Activated CD8-positive, alpha-beta T cell treated with anti-CD3 and anti-CD28 coated beads, Interleukin-2, amount 10 ng/mL, durations not matched to agents 7 days and 5 days (primary cell): ENCODE results near the gene MVB12A. TPM values are rescaled to one million over a fixed set of nuclear protein-coding genes. Genes with fewer than 3 reads are reported as not detected.

ENCODE experiments used
- ATAC-seq: fragments of 150-1000 bp; cut with Tn5 transposase; one replicate; pipeline ENCODE4 v1.10.0; 2021; ENCODE audit warnings: moderate library complexity
- CTCF ChIA-PET: fragments of 350-600 bp; sonication (Branson Sonifier 250); formaldehyde crosslinking; loops from one replicate; lab custom pipeline; 2021; ENCODE audit warnings: antibody characterized with exemption; lab: Charles Lee
- POLR2A ChIA-PET: fragments of 350-600 bp; sonication (Branson Sonifier 250); formaldehyde crosslinking; loops from one replicate; lab custom pipeline; 2021; ENCODE audit warnings: antibody characterized with exemption; lab: Charles Lee
- DNase-seq: peaks from one replicate; pipeline ENCODE4 v3.0.0-alpha.2; 2020
- H3K27ac Mint-ChIP-seq: one replicate; pipeline ENCODE4 v1.8.0; 2021; ENCODE audit warnings: mild to moderate bottlenecking, mixed read lengths
- H3K27me3 Mint-ChIP-seq: one replicate; pipeline ENCODE4 v1.8.0; 2021; ENCODE audit warnings: low read depth, mixed read lengths
- H3K36me3 Mint-ChIP-seq: one replicate; pipeline ENCODE4 v1.8.0; 2021; ENCODE audit warnings: low read depth, mixed read lengths
- H3K4me1 Mint-ChIP-seq: one replicate; pipeline ENCODE4 v1.8.0; 2021; ENCODE audit warnings: low read depth, mixed read lengths
- H3K4me3 Mint-ChIP-seq: one replicate; pipeline ENCODE4 v1.8.0; 2021; ENCODE audit warnings: mild to moderate bottlenecking, mixed read lengths
- H3K9me3 Mint-ChIP-seq: one replicate; pipeline ENCODE4 v1.8.0; 2022; ENCODE audit warnings: mixed read lengths; ENCODE audit not compliant: insufficient read depth
- total RNA-seq, 2 experiments: library from RNA; stranded (reverse); gene quantifications; one replicate each; pipeline ENCODE4 v1.2.3, GENCODE V29; 2021

The MVB12A gene
- total RNA-seq, 2 experiments from 2014 or later: 36.6 to 40.3 TPM

DNA sequence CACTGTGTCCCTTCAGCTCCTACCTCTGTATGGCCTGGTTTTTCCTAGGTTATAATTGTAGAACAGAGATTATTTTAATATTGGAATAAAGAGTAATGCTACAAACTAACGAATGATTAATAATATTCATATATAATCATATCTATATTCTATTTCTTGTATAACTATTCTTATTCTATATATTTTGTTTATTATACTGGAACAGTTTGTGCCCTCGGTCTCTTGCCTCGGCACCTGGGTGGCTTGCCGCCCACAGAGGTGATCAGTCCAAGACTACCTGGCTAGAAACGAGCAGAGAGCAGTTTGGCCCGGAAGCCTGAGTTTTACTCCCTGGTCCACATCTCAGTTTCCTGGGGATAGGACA, 46.6 kb downstream of the MVB12A start:
- no peak for DNase-seq
- Mint-ChIP-seq H3K27ac (no peak overlapping the region), H3K27me3 (peaks cover 5% of the 10 kb centered on the region), H3K4me3 (no peak overlapping the region), H3K4me1 (peaks cover 26% of the 10 kb centered on the region), H3K9me3 (no peaks in the 10 kb centered on the region), H3K36me3 (no peaks in the 10 kb centered on the region)
- ATAC-seq: no peak
- POLR2A ChIA-PET: no interaction called here
- CTCF ChIA-PET: interaction anchor here (0.9 to 2.7 kb wide), 14 partner anchors 11 to 176 kb away, joined by 3 to 29 read pairs (median 4); partner anchors contain the start of genes CCDC194 and MVB12A

DNA sequence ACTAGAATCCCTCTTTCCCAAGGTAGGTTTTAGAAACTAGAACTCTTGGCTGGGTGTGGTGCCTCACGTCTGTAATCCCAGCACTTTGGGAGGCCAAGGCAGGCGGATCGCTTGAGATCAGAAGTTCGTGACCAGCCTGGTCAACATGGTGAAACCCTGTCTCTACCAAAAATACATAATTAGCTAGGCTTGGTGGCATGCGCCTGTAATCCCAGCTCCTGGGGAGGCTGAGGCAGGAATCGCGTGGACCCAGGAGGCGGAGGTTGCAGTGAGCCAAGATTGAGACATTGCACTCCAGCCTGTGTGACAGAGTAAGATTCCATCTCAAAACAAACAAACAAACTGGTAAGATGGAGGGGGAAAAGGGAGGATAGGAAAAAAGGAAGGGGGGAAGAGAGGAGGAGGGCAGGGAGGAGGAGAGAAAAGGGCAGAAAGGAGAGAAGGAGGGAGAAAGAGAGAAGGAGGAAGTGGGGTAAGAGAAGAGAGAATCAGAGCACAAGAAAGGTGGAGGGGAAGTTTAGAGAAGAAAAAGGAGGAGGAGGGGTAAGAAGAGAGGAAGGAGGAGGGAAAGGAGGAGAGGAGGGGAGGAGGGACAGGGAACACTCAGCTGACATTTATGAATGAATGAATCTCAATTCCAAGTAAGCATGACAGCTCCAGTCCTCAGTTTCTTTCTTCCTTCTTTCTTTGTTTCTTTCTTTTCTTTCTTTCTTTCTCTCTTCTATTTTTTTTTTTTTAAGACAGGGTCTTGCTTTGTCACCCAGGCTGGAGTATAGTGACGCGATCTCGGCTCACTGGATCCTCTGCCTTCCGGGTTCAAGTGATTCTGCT, 47.8 kb downstream of the MVB12A start:
- CTCF ChIA-PET: interaction anchor here (1.4 to 2.0 kb wide), 2 partner anchors 27 to 78 kb away, joined by 7 to 8 read pairs; no protein-coding TSS in a partner anchor
- peaks cover 34% of the 10 kb centered on the region for H3K4me1 Mint-ChIP-seq
- H3K27me3 Mint-ChIP-seq: peaks cover 5% of the 10 kb centered on the region
- no peak overlapping the region for H3K4me3 Mint-ChIP-seq
- H3K27ac Mint-ChIP-seq: no peak overlapping the region
- ATAC-seq (no peak), DNase-seq (no peak)
- POLR2A ChIA-PET: no interaction called here
- no peaks in the 10 kb centered on the region for H3K9me3 Mint-ChIP-seq
- no peaks in the 10 kb centered on the region for H3K36me3 Mint-ChIP-seq

DNA sequence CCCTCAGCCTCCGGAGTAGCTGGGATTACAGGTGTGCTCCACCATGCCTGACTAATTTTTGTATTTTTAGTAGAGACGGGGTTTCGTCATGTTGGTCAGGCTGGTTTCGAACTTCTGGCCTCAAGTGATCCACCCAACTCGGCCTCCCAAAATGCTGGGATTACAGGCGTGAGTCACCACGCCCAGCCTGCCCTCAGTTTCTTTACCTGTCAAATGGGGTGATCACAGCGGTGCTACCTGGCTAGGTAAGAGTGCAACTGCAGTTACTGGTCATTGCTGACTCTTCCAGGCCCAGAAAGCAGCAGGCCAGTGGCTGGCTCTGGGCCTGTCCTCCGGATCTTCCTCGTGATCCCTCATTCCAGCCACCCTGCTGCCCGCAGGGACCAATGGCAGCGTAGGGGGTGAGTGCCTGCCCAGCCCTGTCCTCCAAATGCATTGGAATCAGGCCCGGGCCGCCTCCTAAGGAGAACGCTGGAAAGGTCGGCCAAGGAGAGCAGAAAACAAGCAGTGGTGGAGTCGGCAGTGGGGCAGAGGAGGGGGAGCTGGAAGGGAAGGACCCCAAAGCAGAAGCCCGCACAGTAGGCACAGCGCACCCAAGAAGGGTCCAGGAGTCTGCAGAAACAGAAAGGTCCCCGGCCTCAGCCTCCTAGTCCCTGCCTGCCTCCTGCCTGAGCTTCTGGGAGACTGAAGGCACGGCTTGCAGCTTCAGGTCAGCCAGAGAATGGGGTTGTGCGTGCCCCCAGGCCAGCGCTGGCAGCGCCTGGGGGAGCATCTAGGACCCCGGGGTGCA, 48.6 kb downstream of the MVB12A start:
- Mint-ChIP-seq H3K9me3 (no peaks in the 10 kb centered on the region), H3K27ac (no peak overlapping the region), H3K4me3 (peak overlapping the region; percentile 85), H3K27me3 (peaks cover 5% of the 10 kb centered on the region), H3K4me1 (peaks cover 42% of the 10 kb centered on the region), H3K36me3 (no peaks in the 10 kb centered on the region)
- ATAC-seq (no peak), DNase-seq (no peak)
- ChIA-PET POLR2A (interaction anchor here (1.2 kb wide), 1 partner anchor 62 kb away, joined by 6 read pairs; the partner anchor contains the start of gene BST2), CTCF (interaction anchor here (1.1 to 2.0 kb wide), 2 partner anchors 27 to 28 kb away, joined by 3 to 7 read pairs; no protein-coding TSS in a partner anchor)

DNA sequence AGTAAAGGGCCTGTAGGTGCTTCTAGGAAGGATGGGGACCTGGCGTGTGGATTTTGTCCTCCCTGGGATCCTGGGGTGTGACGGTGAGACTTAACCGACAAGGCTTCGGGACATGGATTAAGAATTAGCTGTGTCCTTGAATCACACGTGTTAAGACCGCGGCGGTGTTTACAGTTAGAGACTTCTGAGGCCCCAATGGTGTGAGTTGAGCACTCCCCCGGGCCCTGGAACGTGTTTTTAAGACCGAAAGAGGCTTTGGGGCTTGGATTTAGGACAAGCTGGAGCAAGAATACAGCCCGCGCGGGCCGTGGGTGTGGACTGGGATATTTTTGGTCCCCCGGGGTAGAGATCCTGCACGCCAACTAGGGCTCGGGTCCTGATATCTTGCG, 49.2 kb downstream of the MVB12A start:
- Mint-ChIP-seq H3K27me3 (peaks cover 5% of the 10 kb centered on the region), H3K4me1 (peaks cover 47% of the 10 kb centered on the region), H3K9me3 (no peaks in the 10 kb centered on the region), H3K36me3 (no peaks in the 10 kb centered on the region), H3K4me3 (peak overlapping the region; percentile 85), H3K27ac (no peak overlapping the region)
- no peak for ATAC-seq
- POLR2A ChIA-PET: interaction anchor here (1.2 kb wide), 1 partner anchor 63 kb away, joined by 6 read pairs; the partner anchor contains the start of gene BST2
- no peak for DNase-seq
- CTCF ChIA-PET: interaction anchor here (1.1 to 2.0 kb wide), 2 partner anchors 26 to 28 kb away, joined by 3 to 7 read pairs; no protein-coding TSS in a partner anchor

DNA sequence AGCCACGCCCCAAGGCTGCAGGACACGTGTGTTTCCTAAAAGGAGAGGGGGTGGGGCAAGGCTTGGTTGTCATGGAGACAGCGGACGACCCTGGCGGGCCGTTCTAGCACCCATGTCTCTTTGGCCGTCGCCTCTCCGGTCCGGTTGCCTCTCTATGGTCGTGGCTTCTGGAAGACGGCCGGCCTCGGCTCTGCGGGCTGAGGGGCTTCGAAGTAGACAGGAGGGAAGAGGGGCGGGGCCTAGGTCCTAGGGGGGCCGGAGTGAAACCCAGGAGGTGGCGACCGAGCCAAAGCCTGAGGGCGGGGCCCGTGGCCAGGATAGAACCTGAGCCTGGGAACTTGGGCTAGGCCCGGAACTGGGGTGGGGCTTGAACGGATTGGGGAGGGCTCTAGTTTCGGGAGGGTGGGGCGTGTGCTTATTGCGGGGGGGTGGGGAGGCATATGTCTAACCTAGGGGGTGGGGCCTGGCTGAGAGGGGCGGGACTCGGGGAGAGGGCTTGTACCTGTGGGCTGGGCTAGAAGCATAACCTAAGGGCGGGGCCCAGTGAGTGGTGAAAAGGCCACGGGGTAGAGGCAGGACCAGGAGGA, 49.7 kb downstream of the MVB12A start:
- peak; percentile 82 for ATAC-seq
- peaks cover 5% of the 10 kb centered on the region for H3K27me3 Mint-ChIP-seq
- peak; percentile 97 for DNase-seq
- H3K9me3 Mint-ChIP-seq: no peaks in the 10 kb centered on the region
- H3K27ac Mint-ChIP-seq: peak overlapping the region; percentile 90
- H3K36me3 Mint-ChIP-seq: no peaks in the 10 kb centered on the region
- H3K4me3 Mint-ChIP-seq: peak overlapping the region; percentile 85
- H3K4me1 Mint-ChIP-seq: peaks cover 47% of the 10 kb centered on the region
- CTCF ChIA-PET: interaction anchor here (1.1 to 5.2 kb wide), 3 partner anchors 26 to 29 kb away, joined by 3 to 49 read pairs (median 7); no protein-coding TSS in a partner anchor
- POLR2A ChIA-PET: interaction anchor here (1.2 kb wide), 1 partner anchor 64 kb away, joined by 6 read pairs; the partner anchor contains the start of gene BST2

DNA sequence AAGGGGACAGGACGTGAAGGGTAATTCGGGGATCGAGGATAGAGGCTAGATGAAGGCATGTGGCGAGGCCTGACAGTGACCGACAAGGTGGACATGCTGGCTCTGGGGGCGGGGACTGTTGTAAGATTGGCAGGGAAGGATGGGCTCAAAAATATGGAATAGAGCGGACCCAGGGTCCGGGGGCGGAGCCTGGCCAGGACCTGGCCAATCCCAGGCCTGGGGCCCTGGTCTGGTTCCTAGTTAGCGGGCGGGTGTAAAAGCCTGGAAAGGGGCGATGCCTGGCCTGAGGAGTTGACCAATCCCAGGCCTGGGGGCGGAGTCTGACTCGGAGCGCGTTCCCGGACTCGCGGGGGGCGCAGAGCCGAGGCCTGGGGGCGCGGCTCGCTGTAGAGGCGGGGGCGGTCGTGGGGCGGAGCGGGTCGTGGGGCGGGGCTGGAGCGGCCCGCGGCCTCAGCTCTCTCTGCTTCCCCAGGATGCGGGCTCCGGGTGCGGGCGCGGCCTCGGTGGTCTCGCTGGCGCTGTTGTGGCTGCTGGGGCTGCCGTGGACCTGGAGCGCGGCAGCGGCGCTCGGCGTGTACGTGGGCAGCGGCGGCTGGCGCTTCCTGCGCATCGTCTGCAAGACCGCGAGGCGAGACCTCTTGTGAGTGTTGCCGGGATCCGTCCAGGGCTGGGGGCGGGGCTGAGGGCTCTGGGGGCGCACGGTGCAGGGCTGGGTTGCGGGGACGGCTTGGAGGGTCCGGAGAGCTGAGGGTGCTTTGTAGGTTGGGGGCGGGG, 50.4 kb downstream of the MVB12A start, which contains the start of gene SLC27A1:
SLC27A1 (plus strand) TSS at position 457 of the 774 bp plus-strand sequence; CDS start at position 474, 17 bp downstream.
- H3K4me1 Mint-ChIP-seq: peaks cover 47% of the 10 kb centered on the region
- H3K27me3 Mint-ChIP-seq: peaks cover 5% of the 10 kb centered on the region
- H3K4me3 Mint-ChIP-seq: peak within 1 kb of the TSS; percentile 85
- ATAC-seq: peak; percentile 91
- H3K9me3 Mint-ChIP-seq: no peaks in the 10 kb centered on the region
- H3K27ac Mint-ChIP-seq: peak within 1 kb of the TSS; percentile 90
- H3K36me3 Mint-ChIP-seq: no peaks in the 10 kb centered on the region
- peak; percentile 95 for DNase-seq
- ChIA-PET CTCF (interaction anchor here (1.4 to 5.2 kb wide), 2 partner anchors 24 to 26 kb away, joined by 3 to 49 read pairs; no protein-coding TSS in a partner anchor), POLR2A (no interaction called here)

DNA sequence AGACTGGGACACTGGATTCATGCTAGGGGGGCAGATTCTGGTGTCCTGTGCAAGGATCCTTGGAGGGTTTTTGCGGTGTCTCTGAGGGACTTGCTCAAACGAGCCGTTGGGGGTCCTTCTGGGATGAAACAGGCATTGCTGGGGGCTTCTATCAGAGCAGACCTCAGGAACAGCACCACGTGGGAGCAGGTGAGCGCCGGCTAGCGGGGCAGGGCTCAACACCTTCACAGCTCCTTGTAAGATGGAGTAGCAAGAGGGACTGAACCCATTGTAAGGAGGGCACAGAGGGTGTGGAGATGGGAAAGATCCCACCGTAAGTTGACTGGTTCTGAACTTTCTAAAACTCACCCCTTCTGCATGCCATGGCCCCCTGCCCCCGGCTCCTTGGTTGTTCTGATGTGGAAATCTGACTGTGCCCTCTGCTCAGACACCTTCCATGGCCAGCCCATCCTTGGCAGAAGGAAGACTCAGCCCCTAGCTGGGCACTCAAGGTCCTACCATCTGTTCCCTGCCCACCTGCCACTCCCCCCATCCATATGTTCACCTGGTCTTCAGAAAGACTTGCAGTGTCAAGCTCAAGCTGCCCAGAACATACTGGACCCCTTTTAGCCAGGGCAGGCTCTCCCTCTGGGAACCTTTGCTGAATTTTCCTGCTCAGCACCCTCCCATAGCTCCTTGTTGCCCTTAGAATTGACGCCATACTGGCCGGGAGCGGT, 51.7 kb downstream of the MVB12A start:
- ChIA-PET CTCF (interaction anchor here (0.9 to 5.2 kb wide), 5 partner anchors 21 to 52 kb away, joined by 3 to 49 read pairs (median 3); no protein-coding TSS in a partner anchor), POLR2A (interaction anchor here (0.6 to 1.2 kb wide), 3 partner anchors 9 to 24 kb away, joined by 3 read pairs; no protein-coding TSS in a partner anchor)
- peak overlapping the region; percentile 85 for H3K4me3 Mint-ChIP-seq
- ATAC-seq: no peak
- H3K9me3 Mint-ChIP-seq: no peaks in the 10 kb centered on the region
- no peaks in the 10 kb centered on the region for H3K36me3 Mint-ChIP-seq
- DNase-seq: no peak
- peaks cover 5% of the 10 kb centered on the region for H3K27me3 Mint-ChIP-seq
- H3K27ac Mint-ChIP-seq: peak overlapping the region; percentile 68
- peaks cover 42% of the 10 kb centered on the region for H3K4me1 Mint-ChIP-seq

DNA sequence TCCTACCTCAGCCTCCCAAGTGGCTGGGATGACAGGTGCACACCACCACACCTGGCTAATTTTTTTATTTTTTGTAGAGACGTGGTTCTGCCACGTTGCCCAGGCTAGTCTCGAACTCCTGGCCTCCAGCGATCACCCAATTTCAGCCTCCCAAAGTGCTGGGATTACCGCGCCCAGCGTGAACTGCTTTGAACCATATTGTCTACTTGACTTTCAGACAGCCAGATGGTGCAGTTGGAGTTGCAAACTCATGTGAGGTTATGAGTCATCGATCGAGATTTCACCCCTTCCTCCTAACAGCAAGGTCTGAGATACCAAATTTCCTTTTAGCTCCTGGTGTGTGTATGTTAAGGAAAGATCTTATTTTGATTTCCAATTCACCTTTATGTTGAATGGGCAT, 53.2 kb downstream of the MVB12A start:
- Mint-ChIP-seq H3K4me3 (no peak overlapping the region), H3K27ac (no peak overlapping the region), H3K4me1 (peaks cover 42% of the 10 kb centered on the region), H3K27me3 (peaks cover 5% of the 10 kb centered on the region), H3K36me3 (no peaks in the 10 kb centered on the region), H3K9me3 (no peaks in the 10 kb centered on the region)
- ChIA-PET POLR2A (interaction anchor here (0.6 kb wide), 1 partner anchor 17 kb away, joined by 4 read pairs; no protein-coding TSS in a partner anchor), CTCF (interaction anchor here (0.7 to 5.2 kb wide), 5 partner anchors 8 to 80 kb away, joined by 3 to 49 read pairs (median 4); no protein-coding TSS in a partner anchor)
- ATAC-seq (no peak), DNase-seq (peak; percentile 42)
